Left ventricle myocardium inferior (tissue), 1 donor: Measurements from ENCODE around the gene GSTM2. TPM values are rescaled to one million over a fixed set of nuclear protein-coding genes. Genes with fewer than 3 reads are reported as not detected.

Experiments
- DNase-seq: peaks from one replicate; pipeline ENCODE4 v3.0.0-alpha.2; 2020
- H3K27ac ChIP-seq: fragments of 200-600 bp; replicated peaks from 2 replicates; pipeline ENCODE4 v1.8.0; 2021
- H3K27me3 ChIP-seq: fragments of 200-600 bp; 2 replicates; pipeline ENCODE4 v1.8.0; 2021; ENCODE audit warnings: low read depth
- H3K36me3 ChIP-seq: fragments of 200-600 bp; 2 replicates; pipeline ENCODE4 v1.8.0; 2021
- H3K4me1 ChIP-seq: fragments of 200-600 bp; 2 replicates; pipeline ENCODE4 v1.8.0; 2021
- H3K4me3 ChIP-seq: fragments of 200-600 bp; 2 replicates; pipeline ENCODE4 v1.8.0; 2021; ENCODE audit warnings: mild to moderate bottlenecking, moderate library complexity
- H3K9me3 ChIP-seq: fragments of 200-600 bp; replicated peaks from 2 replicates; pipeline ENCODE4 v1.8.0; 2021
- CTCF ChIP-seq: fragments of 200-600 bp; IDR thresholded peaks from 2 replicates; pipeline ENCODE4 v1.8.0; 2021; ENCODE audit warnings: antibody characterized with exemption, mild to moderate bottlenecking, borderline replicate concordance
- intact Hi-C: fragments of 100-400 bp; cut with micrococcal nuclease; formaldehyde crosslinking; loops from one replicate; pipeline ENCODE4 v1.11.0; 2022
- total RNA-seq: library from RNA; stranded (reverse); fragmentation: NEBNext Ultra II Directional; extraction: Animal tissue kit (Norgen Biotek cat#: 25700); gene quantifications from one replicate; pipeline ENCODE4 v1.2.1, GENCODE V29; 2021
- donor health status: DM: no; HTN: yes; CAD: no; lungs with severe emphysema.

Gene GSTM2
- total RNA-seq, 1 donor from 2014 or later, result 67.3 TPM

- Histone ChIP-seq H3K9me3 (no peaks in the 10 kb centered on the region), H3K27ac (no peak overlapping the region), H3K4me1 (no peaks in the 10 kb centered on the region), H3K27me3 (no peaks in the 10 kb centered on the region), H3K4me3 (no peak overlapping the region), H3K36me3 (no peaks in the 10 kb centered on the region)
- no peak for TF ChIP-seq CTCF
- DNase-seq, result no peak
- intact Hi-C loops, result no loop called here
These were observed 55.2 kb downstream of the GSTM2 start for GRCh38 chr1:109722908-109723691.

Other genes with a start within 250 kb of the GSTM2 start
- gene PSMA5, start 241.6 kb upstream of the GSTM2 start, total RNA-seq, result 49.9 TPM
- gene SYPL2, start 201.5 kb upstream of the GSTM2 start, total RNA-seq, result 25.3 TPM
- gene ATXN7L2, start 184.2 kb upstream of the GSTM2 start, total RNA-seq, result 2.1 TPM
- gene CYB561D1, start 174.0 kb upstream of the GSTM2 start, total RNA-seq, result 4.6 TPM
- 19.4 TPM for gene AMIGO1, start 158.3 kb upstream of the GSTM2 start, total RNA-seq
- gene GPR61, start 128.2 kb upstream of the GSTM2 start, total RNA-seq, result 0.08 TPM
- 2.0 TPM for gene GNAI3, start 119.4 kb upstream of the GSTM2 start, total RNA-seq
- not detected for gene GNAT2, start 48.4 kb upstream of the GSTM2 start, total RNA-seq
- 12.9 TPM for gene AMPD2, start 48.2 kb upstream of the GSTM2 start, total RNA-seq
- gene GSTM4, start 12.0 kb upstream of the GSTM2 start, total RNA-seq, result 36.8 TPM
- gene GSTM1, start 19.8 kb downstream of the GSTM2 start, total RNA-seq, result not detected
- gene GSTM5, start 44.2 kb downstream of the GSTM2 start, total RNA-seq, result 2.4 TPM
- gene GSTM3, start 73.0 kb downstream of the GSTM2 start, total RNA-seq, result 93.7 TPM
- gene EPS8L3, start 95.9 kb downstream of the GSTM2 start, total RNA-seq, result 0.11 TPM
- 13.9 TPM for gene CSF1, start 242.8 kb downstream of the GSTM2 start, total RNA-seq